Measurements from ENCODE around the gene MLC1. TPM values are rescaled to one million over a fixed set of nuclear protein-coding genes. Genes with fewer than 3 reads are reported as not detected.

Gene MLC1
- total and polyA plus RNA-seq, 4 donors: 0.13 to 9.4 (median 0.33) TPM; not detected in 1

DNA sequence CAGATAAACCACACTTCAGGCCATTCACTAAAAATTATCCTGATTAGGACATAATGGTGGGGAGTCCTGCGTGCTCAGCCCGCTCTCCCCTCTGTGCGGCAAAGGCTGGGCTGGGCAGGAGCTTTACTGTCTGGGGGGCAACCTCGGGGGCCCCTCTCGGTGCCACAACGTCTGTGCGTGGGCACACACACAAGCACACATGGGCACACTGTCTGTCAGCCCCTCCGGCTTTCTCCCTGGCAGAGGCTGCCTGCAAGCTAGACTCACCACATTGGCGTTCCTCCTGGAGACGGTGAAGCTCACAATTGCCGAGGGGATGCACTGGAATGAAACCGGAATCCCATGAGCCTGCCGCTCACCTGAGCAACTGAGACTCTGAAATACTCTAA lies 5.2 kb downstream of the MLC1 start:
- no peak overlapping the region for H3K27ac ChIP-seq (ENCODE audit: low read depth in 1 of 2, low read length in 2 of 2)
- H3K27me3 ChIP-seq (ENCODE audit: control insufficient read depth in 4 of 4, insufficient read depth in 4 of 4, low read length in 3 of 4): peaks cover 0 to 2% (median 0%) of the 10 kb centered on the region in 4 donors
- no peak for DNase-seq (ENCODE audit: low spot score)
- H3K9me3 ChIP-seq (ENCODE audit: control insufficient read depth in 4 of 4, low read length in 3 of 4): no peaks in the 10 kb centered on the region
- WGBS: 86% methylated on average over 13 of the region's 13 CpGs
- H3K36me3 ChIP-seq (ENCODE audit: control insufficient read depth in 4 of 4, insufficient read depth in 3 of 4, low read depth in 1 of 4, low read length in 3 of 4): no peaks in the 10 kb centered on the region
- no peak for TF ChIP-seq SP1 (IDR thresholded peaks at IDR 0.05)
- no peak for TF ChIP-seq GABPA (IDR thresholded peaks at IDR 0.05 in 1 of 2, conservative IDR thresholded peaks at IDR 0.05 in 1 of 2)
- TF ChIP-seq HNF4A (conservative IDR thresholded peaks at IDR 0.05): no peak
- no peak for TF ChIP-seq ZBTB33 (IDR thresholded peaks at IDR 0.05)
- no peak for TF ChIP-seq CTCF (IDR thresholded peaks at IDR 0.05; ENCODE audit: low read depth, low read length, missing input control)
- TF ChIP-seq RXRA (IDR thresholded peaks at IDR 0.05): no peak
- TF ChIP-seq FOXA2 (IDR thresholded peaks at IDR 0.05): no peak
- TF ChIP-seq ATF3 (IDR thresholded peaks at IDR 0.05): no peak
- TF ChIP-seq REST (IDR thresholded peaks at IDR 0.05): no peak
- no peak for TF ChIP-seq NR2F2 (IDR thresholded peaks at IDR 0.05)
- TF ChIP-seq, protein P1, sequence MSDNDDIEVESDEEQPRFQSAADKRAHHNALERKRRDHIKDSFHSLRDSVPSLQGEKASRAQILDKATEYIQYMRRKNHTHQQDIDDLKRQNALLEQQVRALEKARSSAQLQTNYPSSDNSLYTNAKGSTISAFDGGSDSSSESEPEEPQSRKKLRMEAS (IDR thresholded peaks at IDR 0.05): no peak
- no peak for TF ChIP-seq JUND (IDR thresholded peaks at IDR 0.05)
- no peak for TF ChIP-seq FOXA1 (IDR thresholded peaks at IDR 0.05)
- TF ChIP-seq RAD21 (IDR thresholded peaks at IDR 0.05): no peak
- TF ChIP-seq EGR1 (IDR thresholded peaks at IDR 0.05; ENCODE audit: low read depth in 2 of 2): no peak
- TF ChIP-seq TAF1 (conservative IDR thresholded peaks at IDR 0.05): no peak
- no peak for TF ChIP-seq HNF4G (IDR thresholded peaks at IDR 0.05)
- no peaks in the 10 kb centered on the region for H3K4me1 ChIP-seq (ENCODE audit: control insufficient read depth in 4 of 4, insufficient read depth in 4 of 4, low read length in 3 of 4)
- H3K4me3 ChIP-seq (ENCODE audit: low read depth in 1 of 3, low read length in 3 of 3): no peak overlapping the region
- no peak overlapping the region for H3K9ac ChIP-seq (ENCODE audit: low read depth in 1 of 2, low read length in 2 of 2)

DNA sequence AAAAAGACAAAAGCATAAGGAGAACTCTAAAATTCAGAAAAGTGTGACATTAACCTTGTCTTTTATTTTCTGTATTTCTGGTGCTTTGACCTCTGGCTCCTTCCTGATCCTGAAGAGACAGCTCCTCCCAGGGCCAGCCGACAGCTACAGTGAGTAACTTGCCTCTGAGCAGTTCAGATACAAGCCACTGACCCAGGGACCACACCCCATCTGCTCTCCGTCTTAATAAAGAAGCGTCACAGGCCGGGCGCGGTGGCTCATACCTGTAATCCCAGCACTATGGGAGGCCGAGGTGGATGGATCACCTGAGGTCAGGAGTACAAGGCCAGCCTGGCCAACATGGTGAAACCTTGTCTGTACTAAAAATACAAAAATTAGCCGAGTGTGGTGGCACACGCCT lies 6.5 kb downstream of the MLC1 start:
- TF ChIP-seq ATF3 (IDR thresholded peaks at IDR 0.05) (no peak), TAF1 (conservative IDR thresholded peaks at IDR 0.05) (no peak), CTCF (IDR thresholded peaks at IDR 0.05; ENCODE audit: low read depth, low read length, missing input control) (no peak), REST (IDR thresholded peaks at IDR 0.05) (no peak), HNF4G (IDR thresholded peaks at IDR 0.05) (no peak), JUND (IDR thresholded peaks at IDR 0.05) (no peak), YY1 (IDR thresholded peaks at IDR 0.05) (no peak)

More for the DNA sequence above, 6.5 kb downstream of the MLC1 start:
- no peak for DNase-seq (ENCODE audit: low spot score)
- no peaks in the 10 kb centered on the region for H3K36me3 ChIP-seq (ENCODE audit: control insufficient read depth in 4 of 4, insufficient read depth in 3 of 4, low read depth in 1 of 4, low read length in 3 of 4)
- peaks cover 0 to 2% (median 0%) of the 10 kb centered on the region in 4 donors for H3K27me3 ChIP-seq (ENCODE audit: control insufficient read depth in 4 of 4, insufficient read depth in 4 of 4, low read length in 3 of 4)
- no peak overlapping the region for H3K9ac ChIP-seq (ENCODE audit: low read depth in 1 of 2, low read length in 2 of 2)
- H3K27ac ChIP-seq (ENCODE audit: low read depth in 1 of 2, low read length in 2 of 2): no peak overlapping the region
- H3K4me1 ChIP-seq (ENCODE audit: control insufficient read depth in 4 of 4, insufficient read depth in 4 of 4, low read length in 3 of 4): no peaks in the 10 kb centered on the region
- H3K4me3 ChIP-seq (ENCODE audit: low read depth in 1 of 3, low read length in 3 of 3): no peak overlapping the region
- H3K9me3 ChIP-seq (ENCODE audit: control insufficient read depth in 4 of 4, low read length in 3 of 4): no peaks in the 10 kb centered on the region
- WGBS: 81% methylated on average over 9 of the region's 9 CpGs
